GM12875 (cell line): ENCODE data around the gene COL9A3.

ENCODE experiments used
- H3K4me3 ChIP-seq: one replicate; pipeline ENCODE4 v1.5.1; 2011; ENCODE audit warnings: low read depth, low read length, control low read depth
- TF ChIP-seq, protein P1 (sequence below): IDR thresholded peaks from 2 replicates; pipeline ENCODE4 v1.5.1; 2011; ENCODE audit warnings: low read depth, mild to moderate bottlenecking, control low read depth, inconsistent platforms, low read length, moderate library complexity, borderline replicate concordance; ENCODE audit not compliant: insufficient read depth

COL9A3 gene

GRCh38 chr20:62830821-62831220 is 14.0 kb downstream of the COL9A3 start:
- TF ChIP-seq, protein P1, sequence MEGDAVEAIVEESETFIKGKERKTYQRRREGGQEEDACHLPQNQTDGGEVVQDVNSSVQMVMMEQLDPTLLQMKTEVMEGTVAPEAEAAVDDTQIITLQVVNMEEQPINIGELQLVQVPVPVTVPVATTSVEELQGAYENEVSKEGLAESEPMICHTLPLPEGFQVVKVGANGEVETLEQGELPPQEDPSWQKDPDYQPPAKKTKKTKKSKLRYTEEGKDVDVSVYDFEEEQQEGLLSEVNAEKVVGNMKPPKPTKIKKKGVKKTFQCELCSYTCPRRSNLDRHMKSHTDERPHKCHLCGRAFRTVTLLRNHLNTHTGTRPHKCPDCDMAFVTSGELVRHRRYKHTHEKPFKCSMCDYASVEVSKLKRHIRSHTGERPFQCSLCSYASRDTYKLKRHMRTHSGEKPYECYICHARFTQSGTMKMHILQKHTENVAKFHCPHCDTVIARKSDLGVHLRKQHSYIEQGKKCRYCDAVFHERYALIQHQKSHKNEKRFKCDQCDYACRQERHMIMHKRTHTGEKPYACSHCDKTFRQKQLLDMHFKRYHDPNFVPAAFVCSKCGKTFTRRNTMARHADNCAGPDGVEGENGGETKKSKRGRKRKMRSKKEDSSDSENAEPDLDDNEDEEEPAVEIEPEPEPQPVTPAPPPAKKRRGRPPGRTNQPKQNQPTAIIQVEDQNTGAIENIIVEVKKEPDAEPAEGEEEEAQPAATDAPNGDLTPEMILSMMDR = no peak
- no peak overlapping the region for H3K4me3 ChIP-seq

DNA sequence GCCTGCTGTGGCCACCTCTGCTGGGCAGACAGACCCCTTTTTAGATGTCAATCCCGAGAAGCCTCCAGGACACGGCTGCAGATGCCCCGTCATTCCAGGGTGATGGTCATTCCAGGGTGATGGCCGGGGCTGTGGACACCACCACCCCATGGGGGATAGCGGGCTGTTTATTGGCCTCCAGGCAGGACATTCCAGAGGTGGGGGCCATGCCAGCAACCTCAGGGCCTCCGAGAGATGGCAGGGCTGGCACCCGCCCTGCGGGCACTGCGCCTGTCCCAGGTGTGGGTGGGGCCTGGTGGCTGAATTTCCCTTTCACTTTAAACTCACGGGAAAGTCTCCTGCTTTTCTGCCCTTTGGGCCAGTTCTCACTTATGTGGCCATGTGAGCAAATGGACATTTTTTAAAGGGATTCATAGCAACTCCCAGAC is 14.5 kb downstream of the COL9A3 start:
- TF ChIP-seq, protein P1 = no peak
- no peak overlapping the region for H3K4me3 ChIP-seq

GRCh38 chr20:62831854-62832211 is 15.0 kb downstream of the COL9A3 start:
- TF ChIP-seq, protein P1 = no peak
- H3K4me3 ChIP-seq = no peak overlapping the region

GRCh38 chr20:62832212-62832922 is 15.5 kb downstream of the COL9A3 start:
- TF ChIP-seq, protein P1 = no peak
- no peak overlapping the region for H3K4me3 ChIP-seq

GRCh38 chr20:62832951-62833391 is 16.1 kb downstream of the COL9A3 start:
- TF ChIP-seq, protein P1 = no peak
- H3K4me3 ChIP-seq = no peak overlapping the region

DNA sequence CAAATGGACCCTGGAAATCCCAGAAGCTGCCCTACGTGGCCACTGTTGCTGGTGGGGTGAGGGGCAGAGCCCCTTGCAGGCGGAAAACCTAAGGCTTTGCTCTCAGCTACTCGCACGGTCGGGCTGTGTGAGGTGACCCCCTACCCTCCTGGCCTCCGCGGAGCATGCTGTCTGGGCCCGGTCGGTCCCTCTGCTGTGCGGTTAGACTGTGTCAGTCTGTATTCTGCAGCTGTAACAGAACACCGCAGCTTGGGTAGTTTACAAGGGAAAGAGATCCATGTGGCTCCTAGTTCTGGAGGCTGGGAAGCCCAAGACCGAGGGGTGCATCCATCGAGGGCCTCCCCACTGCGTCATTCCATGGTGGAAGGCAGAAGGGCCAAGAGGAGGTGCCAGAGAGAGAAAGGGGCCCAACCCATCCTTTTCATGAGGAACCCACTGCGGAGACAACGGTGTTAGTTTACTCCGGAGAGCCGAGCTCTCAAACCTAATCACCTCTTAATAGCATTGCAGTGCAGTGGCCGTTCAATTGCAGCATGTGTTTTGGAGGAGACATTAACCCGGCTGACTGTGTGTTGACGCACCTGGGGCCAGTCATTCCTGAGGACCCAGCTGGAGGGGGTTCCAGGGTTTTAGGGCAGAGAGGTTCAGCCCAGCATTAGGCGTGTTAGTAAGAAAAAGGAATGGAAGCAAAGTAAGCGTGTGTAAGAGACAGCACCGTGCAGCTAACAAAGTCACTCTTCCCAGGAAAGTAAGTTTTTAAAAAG is 18.3 kb downstream of the COL9A3 start:
- H3K4me3 ChIP-seq = no peak overlapping the region
- TF ChIP-seq, protein P1 = no peak
